Hippocampal formation (tissue), 2 donors: ENCODE measurements around the gene IFFO2.
"Not testable (repeated sequence)": the region's sequence is repeated elsewhere in the genome, so short reads cannot be mapped to it uniquely, and the experiment has no call there.

Experiments used
- DNase-seq, 2 donors: peaks; one replicate each; lab custom pipeline; 2025; lab: John Stamatoyannopoulos, UW

Gene IFFO2

GRCh38 chr1:18874600-18874999 is 81.9 kb downstream of the IFFO2 start:
- no peak for DNase-seq

DNA sequence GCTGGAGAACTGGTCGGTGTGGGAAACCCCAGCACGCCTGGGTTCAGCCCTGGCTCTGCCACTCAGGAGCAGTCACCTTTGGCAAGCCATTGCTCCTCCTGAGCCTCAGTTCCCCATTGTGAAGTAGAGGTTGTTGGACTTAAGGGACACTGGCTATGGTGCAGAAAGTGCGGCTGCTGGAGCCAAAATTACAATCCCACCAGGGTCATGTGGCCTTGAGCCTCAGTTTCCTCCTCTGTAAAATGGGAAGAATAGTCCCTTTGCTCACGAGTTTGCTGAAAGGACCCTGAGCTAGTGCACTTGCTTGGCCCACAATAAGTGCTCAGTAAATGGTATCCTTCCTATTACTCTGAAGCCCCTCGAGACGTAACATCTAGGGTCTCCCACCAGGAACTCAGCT is 82.4 kb downstream of the IFFO2 start:
- DNase-seq = no peak

DNA sequence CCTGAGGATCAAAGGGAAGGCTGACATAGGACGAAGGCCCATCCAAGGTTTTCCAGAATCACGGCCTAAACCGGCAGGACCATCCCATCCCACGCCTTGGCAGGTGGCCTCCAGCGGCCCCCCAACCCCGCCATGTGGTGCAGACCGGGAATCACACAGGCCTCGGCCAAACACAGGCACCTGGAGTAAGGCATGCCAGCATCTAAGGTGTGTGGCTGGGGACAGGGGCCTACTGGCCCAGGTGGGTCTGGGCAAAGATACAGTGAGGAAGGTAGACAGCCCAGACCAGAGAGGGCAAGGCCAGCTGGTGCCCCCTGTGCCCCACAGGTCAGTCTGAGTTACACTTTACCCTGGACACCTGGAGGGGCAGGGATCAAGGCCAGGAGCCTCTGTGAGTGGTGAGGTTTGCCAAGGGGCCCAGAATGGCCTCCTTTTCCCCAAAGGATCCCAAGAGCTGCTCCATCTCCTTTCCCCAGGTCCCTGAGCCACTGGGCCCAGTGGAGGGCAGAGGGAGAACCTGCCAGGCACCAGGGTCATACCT is 84.3 kb downstream of the IFFO2 start:
- no peak for DNase-seq

GRCh38 chr1:18871401-18872070 is 84.9 kb downstream of the IFFO2 start:
- DNase-seq = no peak

DNA sequence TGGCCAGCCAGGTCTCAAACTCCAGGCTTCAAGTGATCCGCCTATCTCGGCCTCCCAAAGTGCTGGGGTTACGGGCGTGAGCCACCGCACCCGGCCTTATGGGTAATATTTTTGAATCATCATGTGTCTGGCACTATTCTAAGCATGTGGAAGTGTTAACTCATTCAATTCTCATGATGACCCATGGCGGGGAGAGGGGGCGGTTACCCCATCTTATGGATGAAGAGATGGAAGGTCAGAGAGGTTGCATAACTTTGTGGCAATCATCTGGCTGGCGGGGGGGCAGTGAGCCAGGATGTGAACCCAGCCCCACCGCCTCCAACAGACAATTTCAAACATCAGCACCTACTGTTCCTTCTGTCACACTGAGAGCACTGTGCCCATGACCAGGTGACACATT is 85.5 kb downstream of the IFFO2 start:
- DNase-seq = no peak

DNA sequence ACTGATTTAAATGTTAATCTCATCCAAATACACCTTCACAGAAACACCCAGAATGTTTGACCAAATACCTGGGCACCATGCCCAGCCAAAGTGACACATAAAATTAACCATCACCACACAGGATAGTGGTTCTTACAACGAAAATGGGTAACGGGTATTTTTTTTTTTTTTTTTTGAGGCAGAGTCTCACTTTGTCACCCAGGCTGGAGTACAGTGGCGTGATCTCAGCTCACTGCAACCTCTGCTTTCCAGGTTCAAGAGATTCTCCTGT is 85.9 kb downstream of the IFFO2 start:
- DNase-seq = not testable (repeated sequence)

- no peak for DNase-seq
Measured at GRCh38 chr1:18869847-18870594, 86.5 kb downstream of the IFFO2 start.

- DNase-seq = no peak
Measured at GRCh38 chr1:18868801-18869424, 87.6 kb downstream of the IFFO2 start.

DNA sequence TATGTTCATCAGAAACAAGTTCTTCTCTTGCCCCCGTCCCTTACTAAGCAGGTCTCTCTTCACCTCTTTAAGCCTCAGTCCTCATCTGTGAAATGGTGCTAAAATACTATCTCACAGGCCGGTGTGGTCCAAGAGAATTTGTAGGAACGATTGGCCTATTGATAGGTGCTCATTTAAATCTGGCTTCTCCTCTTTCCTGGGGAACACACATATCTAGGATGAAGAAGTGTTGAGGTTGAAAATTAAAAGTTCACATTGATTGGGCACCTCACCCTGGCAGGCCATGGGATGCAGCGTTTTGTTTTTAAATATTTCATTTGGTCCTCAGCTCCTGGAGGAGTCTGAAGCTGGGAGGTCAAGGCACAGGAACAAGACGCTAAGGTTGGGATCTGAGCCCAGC is 88.1 kb downstream of the IFFO2 start:
- DNase-seq = no peak

DNA sequence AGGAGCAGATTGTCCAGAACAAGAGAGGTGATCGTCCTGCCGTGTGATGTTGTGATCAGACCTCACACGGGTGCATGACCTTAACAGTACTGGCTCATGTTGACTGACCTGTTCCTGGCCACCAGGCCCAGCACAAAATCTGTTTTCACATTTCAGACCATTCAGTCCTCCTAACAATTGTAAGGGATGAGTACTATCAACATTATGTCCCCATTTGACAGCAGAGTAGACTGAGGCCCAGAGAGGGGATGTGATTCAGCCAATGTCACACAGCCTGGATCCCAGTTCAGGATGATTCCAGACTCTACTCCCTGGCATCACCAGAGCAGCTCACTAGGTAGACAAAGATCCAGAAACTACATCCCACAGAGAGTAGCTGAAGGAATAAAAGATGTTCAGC is 89.6 kb downstream of the IFFO2 start:
- no peak for DNase-seq

DNA sequence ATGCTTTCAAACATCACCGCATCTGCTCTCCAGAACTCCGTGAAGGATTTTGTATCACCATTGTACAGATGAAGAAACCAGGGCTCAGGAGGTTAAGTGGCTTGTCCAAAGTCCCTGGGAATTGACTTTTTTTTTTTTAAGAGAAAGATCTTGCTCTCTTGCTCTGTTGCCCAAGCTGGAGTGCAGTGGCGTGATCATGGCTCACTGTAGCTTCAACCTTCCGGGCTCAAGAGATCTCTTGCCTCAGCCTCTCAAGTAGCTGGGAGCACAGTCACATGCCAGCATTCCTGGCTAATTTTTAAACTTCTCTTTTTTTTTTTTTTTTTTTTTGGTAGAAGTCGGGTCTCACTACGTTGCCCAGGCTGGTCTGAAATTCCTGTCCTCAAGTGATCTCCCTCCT is 90.2 kb downstream of the IFFO2 start:
- no peak for DNase-seq

DNA sequence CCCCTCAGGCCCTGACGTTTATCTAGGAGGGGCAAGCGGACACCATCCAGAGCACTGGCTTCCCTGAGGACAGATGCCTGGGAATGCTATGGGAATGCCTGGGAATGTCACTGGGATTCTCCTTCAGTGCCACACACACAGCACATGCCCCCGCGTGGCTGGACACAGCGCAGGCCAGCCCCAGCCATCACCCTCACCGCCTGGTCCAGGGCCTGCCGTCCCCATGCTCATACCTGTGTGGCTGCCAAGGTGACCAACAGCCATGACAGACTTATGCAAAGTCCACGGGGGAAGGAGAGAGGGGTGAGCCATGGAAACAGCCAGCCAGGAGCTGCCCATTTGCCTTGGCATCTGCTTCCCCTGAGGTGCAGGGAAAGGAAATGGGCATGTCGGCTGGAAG is 91.3 kb downstream of the IFFO2 start:
- no peak for DNase-seq

GRCh38 chr1:18861590-18861989 is 94.9 kb downstream of the IFFO2 start:
- DNase-seq = no peak

DNA sequence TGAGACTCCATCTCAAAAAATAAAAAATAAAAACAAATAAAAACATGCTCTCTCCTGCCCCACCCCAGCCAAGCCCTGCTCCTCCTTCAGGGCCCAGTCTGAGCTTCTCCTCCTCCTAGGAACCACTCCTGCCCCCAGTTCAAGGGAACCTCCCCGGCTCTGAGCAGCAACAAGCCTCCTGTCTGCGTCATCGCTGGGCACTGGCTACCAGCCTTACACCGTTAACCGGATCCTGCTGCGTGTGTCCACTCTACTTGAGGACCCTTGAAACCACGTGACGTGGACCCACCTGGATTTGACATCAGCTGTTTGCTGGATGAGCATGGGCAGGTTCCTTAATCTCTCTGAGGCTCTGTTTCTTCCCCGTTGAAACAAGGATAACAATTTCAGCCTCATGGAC is 95.4 kb downstream of the IFFO2 start:
- DNase-seq = no peak

- no peak for DNase-seq
Measured at GRCh38 chr1:18859560-18859959, 96.9 kb downstream of the IFFO2 start, which contains the start of gene TAS1R2. Gene TAS1R2, minus strand, starts transcription at chr1:18859660. Its CDS starts 0 bp downstream, at chr1:18859660.

- no peak for DNase-seq
Measured at GRCh38 chr1:18858070-18858688, 98.3 kb downstream of the IFFO2 start.

DNA sequence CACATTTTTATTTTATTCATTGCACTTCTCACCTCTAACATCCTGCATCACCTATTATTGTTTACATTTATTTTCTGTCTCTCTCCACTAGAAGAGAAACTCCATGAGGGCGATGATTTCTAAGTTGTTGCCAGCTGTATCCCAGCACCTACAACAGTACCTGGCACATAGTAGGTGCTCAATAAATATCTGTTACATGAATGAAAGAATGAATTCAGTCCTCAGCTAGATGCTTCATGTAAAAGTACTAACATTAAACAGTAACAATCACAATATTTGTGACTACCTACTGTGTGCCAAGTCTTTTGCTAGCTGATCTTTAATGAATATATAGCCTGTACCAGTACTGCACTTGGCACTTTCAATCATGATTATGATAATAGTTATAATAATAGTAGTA is 100.0 kb downstream of the IFFO2 start:
- DNase-seq = no peak

- DNase-seq = no peak
Measured at GRCh38 chr1:18855573-18855972, 100.9 kb downstream of the IFFO2 start.

GRCh38 chr1:18854331-18855025 is 102.0 kb downstream of the IFFO2 start:
- no peak for DNase-seq
